ENCODE results near the gene LMBR1L.

Gene LMBR1L

DNA sequence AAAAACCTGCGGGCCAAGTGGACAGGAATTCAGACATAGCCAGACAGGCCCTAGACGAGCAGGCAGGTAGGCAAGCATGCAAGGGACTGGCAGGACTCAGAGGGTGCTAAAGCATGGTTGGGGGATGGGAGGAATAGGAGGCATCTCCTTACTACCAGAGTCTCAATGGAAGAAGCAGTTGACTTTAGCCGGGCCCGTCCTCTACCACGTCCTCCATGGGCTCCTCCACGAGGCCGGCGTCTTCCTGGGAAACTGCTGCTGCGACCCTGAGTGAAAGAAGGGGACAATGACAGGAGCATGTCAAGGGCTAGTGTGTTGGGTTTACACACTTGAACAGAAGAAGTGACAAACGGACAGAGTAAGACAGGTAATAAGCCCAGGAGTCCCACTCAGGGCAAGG is 61.7 kb downstream of the LMBR1L start:
- Histone ChIP-seq H3K27me3 (ENCODE audit: insufficient read depth, low read length) (no peaks in the 10 kb centered on the region), H3K27ac (ENCODE audit: low read length) (no peak overlapping the region), H3K36me3 (ENCODE audit: insufficient read depth, low read depth, low read length) (peaks cover 100% of the 10 kb centered on the region), H3K9ac (ENCODE audit: low read depth, low read length) (no peak overlapping the region), H3K9me3 (ENCODE audit: insufficient read depth, low read depth, low read length) (no peaks in the 10 kb centered on the region), H3K4me1 (ENCODE audit: insufficient read depth, low read length) (no peaks in the 10 kb centered on the region), H3K4me3 (ENCODE audit: low read length) (no peak overlapping the region)
